HFFc6 (cell line): ENCODE measurements around the gene OXNAD1. TPM values are rescaled to one million over a fixed set of nuclear protein-coding genes. Genes with fewer than 3 reads are reported as not detected.

Experiments used
- DNase-seq: peaks from one replicate; pipeline ENCODE4 v3.0.0-alpha.2; 2018
- H3K27ac Mint-ChIP-seq: 2 replicates; pipeline ENCODE4 v1.8.0; 2020; ENCODE audit warnings: mild to moderate bottlenecking, mixed read lengths
- H3K27me3 Mint-ChIP-seq: 2 replicates; pipeline ENCODE4 v1.8.0; 2021; ENCODE audit warnings: mild to moderate bottlenecking, moderate library complexity, mixed read lengths; ENCODE audit not compliant: insufficient read depth
- H3K36me3 Mint-ChIP-seq: 2 replicates; pipeline ENCODE4 v1.8.0; 2021; ENCODE audit warnings: low read depth, mixed read lengths
- H3K4me1 Mint-ChIP-seq: 2 replicates; pipeline ENCODE4 v1.8.0; 2020; ENCODE audit warnings: low read depth, mixed read lengths
- H3K4me3 Mint-ChIP-seq: 2 replicates; pipeline ENCODE4 v1.8.0; 2020; ENCODE audit warnings: mild to moderate bottlenecking, moderate library complexity, mixed read lengths
- H3K9me3 Mint-ChIP-seq: 2 replicates; pipeline ENCODE4 v1.8.0; 2020; ENCODE audit warnings: mild to moderate bottlenecking, mixed read lengths
- CTCF ChIP-seq: fragments of 200-600 bp; sonication (generic); IDR thresholded peaks from 2 replicates; pipeline ENCODE4 v1.5.0; 2021; ENCODE audit warnings: antibody characterized with exemption, mild to moderate bottlenecking
- total RNA-seq, 6 experiments: library from RNA; stranded (reverse); fragmentation: NEBNext Ultra II Directional; extraction: Animal tissue kit (Norgen Biotek cat#: 25700); gene quantifications; 2 replicates in 1 of 6; 3 replicates in 5 of 6; pipeline ENCODE4 v1.2.3, GENCODE V29; 2021

OXNAD1 gene
- total RNA-seq, 6 experiments from 2014 or later, result 6.4 to 8.7 (median 8.1) TPM

- H3K27ac Mint-ChIP-seq, result peak overlapping the region; percentile 76
- no peak for DNase-seq
- H3K4me1 Mint-ChIP-seq, result peaks cover 64% of the 10 kb centered on the region
- peaks cover 30% of the 10 kb centered on the region for H3K9me3 Mint-ChIP-seq
- no peak for TF ChIP-seq CTCF
- no peaks in the 10 kb centered on the region for H3K27me3 Mint-ChIP-seq
- H3K4me3 Mint-ChIP-seq, result no peak overlapping the region
- H3K36me3 Mint-ChIP-seq, result peaks cover 50% of the 10 kb centered on the region
These were observed 70.3 kb downstream of the OXNAD1 start for GRCh38 chr3:16335333-16335732.

DNA sequence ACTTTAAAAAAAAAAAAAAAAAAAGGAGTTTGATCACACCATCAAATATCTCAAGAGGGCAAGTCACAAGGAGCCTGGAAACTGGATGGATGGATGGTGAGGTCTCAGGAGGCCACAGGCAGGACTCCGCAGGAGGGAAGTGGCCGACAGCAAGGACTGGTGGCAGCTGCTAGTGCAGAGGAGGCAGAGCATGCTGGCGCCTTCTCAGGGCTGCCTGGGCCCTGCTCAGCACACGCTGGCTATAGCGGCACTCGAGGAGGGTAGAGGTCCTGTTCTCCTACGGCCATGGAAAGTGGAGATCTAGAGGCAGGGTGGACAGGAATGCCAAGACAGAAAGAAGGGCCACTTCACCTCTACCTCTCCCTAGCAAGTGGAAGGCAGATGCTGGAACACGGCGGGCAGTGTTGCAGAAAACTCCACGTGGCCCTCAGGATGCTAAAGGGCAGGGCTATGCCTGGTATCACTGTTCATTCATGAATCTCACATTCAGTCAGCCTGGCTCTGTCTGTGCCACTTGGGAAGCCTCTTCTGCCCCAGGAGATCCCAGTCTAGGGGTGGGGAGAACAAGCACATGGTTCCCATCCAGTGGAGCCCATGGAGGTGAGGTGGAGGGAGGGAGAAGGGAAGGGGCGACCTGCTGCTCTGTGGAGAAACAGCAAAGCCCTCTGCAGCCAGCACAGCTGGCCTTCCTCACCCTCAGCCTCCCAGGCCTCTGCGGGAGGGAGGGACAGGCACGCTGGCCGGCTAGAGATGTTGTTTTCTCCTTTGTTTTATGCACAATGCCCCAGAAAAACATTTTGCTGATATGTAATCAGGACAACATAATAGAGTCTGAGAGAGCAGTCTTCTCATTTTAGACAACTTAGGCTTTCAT lies 71.0 kb downstream of the OXNAD1 start:
- Mint-ChIP-seq H3K4me1 (peaks cover 64% of the 10 kb centered on the region), H3K27me3 (no peaks in the 10 kb centered on the region), H3K27ac (no peak overlapping the region), H3K36me3 (peaks cover 44% of the 10 kb centered on the region), H3K4me3 (no peak overlapping the region), H3K9me3 (peaks cover 30% of the 10 kb centered on the region)
- DNase-seq, result no peak
- no peak for TF ChIP-seq CTCF

GRCh38 chr3:16336825-16337224 lies 71.8 kb downstream of the OXNAD1 start:
- Mint-ChIP-seq H3K4me3 (no peak overlapping the region), H3K27me3 (no peaks in the 10 kb centered on the region), H3K36me3 (peaks cover 36% of the 10 kb centered on the region), H3K9me3 (peaks cover 24% of the 10 kb centered on the region), H3K27ac (no peak overlapping the region), H3K4me1 (peaks cover 60% of the 10 kb centered on the region)
- TF ChIP-seq CTCF, result no peak
- no peak for DNase-seq

GRCh38 chr3:16337856-16338540 lies 73.0 kb downstream of the OXNAD1 start:
- peaks cover 48% of the 10 kb centered on the region for H3K4me1 Mint-ChIP-seq
- DNase-seq, result no peak
- H3K27ac Mint-ChIP-seq, result peak overlapping the region; percentile 87
- no peaks in the 10 kb centered on the region for H3K27me3 Mint-ChIP-seq
- no peak overlapping the region for H3K4me3 Mint-ChIP-seq
- TF ChIP-seq CTCF, result no peak
- H3K9me3 Mint-ChIP-seq, result peaks cover 14% of the 10 kb centered on the region
- H3K36me3 Mint-ChIP-seq, result peaks cover 25% of the 10 kb centered on the region

- peaks cover 40% of the 10 kb centered on the region for H3K4me1 Mint-ChIP-seq
- H3K36me3 Mint-ChIP-seq, result peaks cover 27% of the 10 kb centered on the region
- peak; percentile 98 for DNase-seq
- H3K4me3 Mint-ChIP-seq, result no peak overlapping the region; the same call in 1 of the 2 replicates
- peaks cover 13% of the 10 kb centered on the region for H3K9me3 Mint-ChIP-seq
- no peaks in the 10 kb centered on the region for H3K27me3 Mint-ChIP-seq
- peak overlapping the region; percentile 87 for H3K27ac Mint-ChIP-seq
- no peak for TF ChIP-seq CTCF
These were observed 74.0 kb downstream of the OXNAD1 start for GRCh38 chr3:16338999-16339398.
